Suprapubic skin (tissue), 4 donors: Measurements from ENCODE around the gene CTNNBL1. TPM values are rescaled to one million over a fixed set of nuclear protein-coding genes. Genes with fewer than 3 reads are reported as not detected.

Experiments
- DNase-seq, 2 donors: peaks; one replicate each; pipeline ENCODE4 v3.0.0-alpha.2; 2019; ENCODE audit warnings: low spot score in 2 of 2
- H3K27ac ChIP-seq: fragments of 200-600 bp; sonication (generic); one replicate; pipeline ENCODE4 v1.5.1; 2019
- H3K27me3 ChIP-seq: fragments of 200-600 bp; sonication (generic); one replicate; pipeline ENCODE4 v1.5.1; 2019
- H3K36me3 ChIP-seq: fragments of 200-600 bp; sonication (generic); one replicate; pipeline ENCODE4 v1.5.1; 2019
- H3K4me1 ChIP-seq: fragments of 200-600 bp; sonication (generic); one replicate; pipeline ENCODE4 v1.5.1; 2019
- H3K4me3 ChIP-seq: fragments of 200-600 bp; sonication (generic); one replicate; pipeline ENCODE4 v1.5.1; 2019; ENCODE audit warnings: mild to moderate bottlenecking
- H3K9me3 ChIP-seq: fragments of 200-600 bp; sonication (generic); one replicate; pipeline ENCODE4 v1.5.1; 2019
- CTCF ChIP-seq, 2 donors: fragments of 200-600 bp in 1 of 2; fragments of 450-650 bp in 1 of 2; sonication (generic) in 1 of 2; IDR thresholded peaks; one replicate each; pipeline ENCODE4 v1.5.1; 2016 to 2019; ENCODE audit warnings: antibody characterized with exemption in 2 of 2, mild to moderate bottlenecking in 1 of 2, moderate library complexity in 1 of 2
- EP300 ChIP-seq: sonication (generic); formaldehyde crosslinking; IDR thresholded peaks from one replicate; pipeline ENCODE4 v1.6.1; 2017; ENCODE audit warnings: antibody characterized with exemption
- POLR2A ChIP-seq, 2 donors: fragments of 450-650 bp; IDR thresholded peaks; one replicate each; pipeline ENCODE4 v1.6.1; 2017; ENCODE audit warnings: antibody characterized with exemption in 2 of 2, mild to moderate bottlenecking in 2 of 2, moderate library complexity in 2 of 2
- POLR2AphosphoS5 ChIP-seq, 3 donors: sonication (generic); formaldehyde crosslinking; IDR thresholded peaks; one replicate each; pipeline ENCODE4 v1.6.1; 2017; ENCODE audit warnings: antibody characterized with exemption in 3 of 3
- WGBS: methylation state at CpG from one replicate; pipeline ENCODE4 v1.1.5; 2018; 5-methylcytosine and 5-hydroxymethylcytosine counted together
- total RNA-seq, 4 donors: library from RNA; depleted of rRNA; stranded (reverse); fragments of >200 nt; gene quantifications; one replicate each; pipeline ENCODE4 v1.1.0, GENCODE V29; 2016

CTNNBL1 gene
- total RNA-seq, 4 donors from 2014 or later: 17.2 to 27.4 (median 26.1) TPM

- Histone ChIP-seq H3K4me3 (no peak overlapping the region), H3K9me3 (no peaks in the 10 kb centered on the region), H3K27ac (no peak overlapping the region), H3K27me3 (peaks cover 9% of the 10 kb centered on the region), H3K36me3 (no peaks in the 10 kb centered on the region), H3K4me1 (peaks cover 3% of the 10 kb centered on the region)
- TF ChIP-seq CTCF (IDR thresholded peaks at IDR 0.05) (no peak), POLR2A (IDR thresholded peaks at IDR 0.05) (no peak), POLR2AphosphoS5 (IDR thresholded peaks at IDR 0.05) (no peak), EP300 (no peak)
- DNase-seq: no peak
- 60% methylated on average over 9 of the region's 9 CpGs for WGBS
Measured at GRCh38 chr20:37649676-37650370, 44.0 kb upstream of the CTNNBL1 start.

DNA sequence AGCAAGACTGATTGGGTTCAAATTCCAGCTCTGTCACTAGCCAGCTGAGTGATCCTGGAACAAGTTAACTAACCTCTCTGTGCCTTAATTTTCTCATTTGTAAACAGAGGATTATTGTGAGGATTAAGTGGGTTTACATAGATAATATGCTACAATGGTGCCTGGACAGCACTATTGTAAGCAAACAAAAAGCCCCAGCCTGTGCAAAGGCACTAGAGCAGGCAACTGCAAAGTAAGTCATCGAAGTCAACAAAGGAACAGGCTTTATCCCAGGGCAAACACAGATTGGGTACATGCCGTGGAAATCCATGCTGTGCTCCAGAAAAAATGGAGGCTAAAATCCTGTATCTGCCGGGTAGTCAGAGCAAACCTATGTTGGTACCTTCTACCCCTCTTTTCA is 43.2 kb upstream of the CTNNBL1 start:
- Histone ChIP-seq H3K4me1 (peaks cover 3% of the 10 kb centered on the region), H3K9me3 (no peaks in the 10 kb centered on the region), H3K27ac (no peak overlapping the region), H3K36me3 (no peaks in the 10 kb centered on the region), H3K4me3 (no peak overlapping the region), H3K27me3 (peaks cover 4% of the 10 kb centered on the region)
- DNase-seq: no peak
- 89% methylated on average over 3 of the region's 3 CpGs for WGBS
- TF ChIP-seq POLR2AphosphoS5 (IDR thresholded peaks at IDR 0.05) (no peak), POLR2A (IDR thresholded peaks at IDR 0.05) (no peak)

DNA sequence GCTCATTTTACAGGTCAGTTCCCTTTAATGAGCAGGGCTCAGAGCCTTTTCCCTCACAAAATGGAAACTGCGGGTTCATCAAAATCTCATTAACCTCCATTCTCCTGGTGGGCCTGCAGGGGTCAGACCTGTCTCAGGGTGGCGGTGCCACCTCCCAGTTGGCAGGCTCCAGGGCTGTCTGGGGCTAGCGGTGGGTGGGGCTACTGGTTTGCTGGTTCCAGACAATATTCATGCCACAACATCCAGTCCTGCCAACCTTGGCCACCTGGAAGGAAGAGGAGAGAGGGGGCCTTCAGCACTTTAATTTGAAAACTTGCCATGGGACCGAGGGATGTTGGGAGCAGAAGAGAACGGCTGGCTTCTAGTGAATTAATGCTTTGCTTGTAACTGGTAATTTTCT is 41.9 kb upstream of the CTNNBL1 start:
- TF ChIP-seq POLR2A (IDR thresholded peaks at IDR 0.05) (no peak), CTCF (IDR thresholded peaks at IDR 0.05) (no peak)
- no peak overlapping the region for H3K4me3 ChIP-seq
- H3K4me1 ChIP-seq: peaks cover 3% of the 10 kb centered on the region
- WGBS: 47% methylated on average over 5 of the region's 5 CpGs
- H3K27ac ChIP-seq: no peak overlapping the region
- DNase-seq: no peak
- H3K36me3 ChIP-seq: no peaks in the 10 kb centered on the region
- no peaks in the 10 kb centered on the region for H3K9me3 ChIP-seq
- peaks cover 4% of the 10 kb centered on the region for H3K27me3 ChIP-seq

DNA sequence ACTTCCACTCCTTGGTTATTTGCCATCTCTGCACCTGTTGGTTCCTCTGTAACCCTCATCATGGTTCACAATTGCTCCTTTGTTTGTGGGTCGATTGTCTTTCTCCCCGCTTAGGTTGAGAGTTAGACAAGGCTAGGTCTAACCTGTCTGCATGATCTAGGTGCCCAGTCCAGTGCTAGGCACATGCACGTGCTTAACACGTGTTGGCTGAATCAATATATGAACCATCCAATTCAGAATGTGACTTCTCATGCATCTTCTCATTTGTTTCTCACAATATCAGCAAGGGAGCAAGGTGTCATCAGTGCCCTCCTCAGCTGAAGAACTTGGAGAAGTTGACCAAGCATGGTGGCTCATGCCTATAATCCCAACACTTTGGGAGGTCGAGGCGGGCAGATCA is 36.9 kb upstream of the CTNNBL1 start:
- WGBS: 81% methylated on average over 6 of the region's 6 CpGs
- Histone ChIP-seq H3K27ac (no peak overlapping the region), H3K36me3 (no peaks in the 10 kb centered on the region), H3K4me3 (no peak overlapping the region), H3K27me3 (peaks cover under 1% of the 10 kb centered on the region), H3K9me3 (no peaks in the 10 kb centered on the region), H3K4me1 (no peaks in the 10 kb centered on the region)
- no peak for DNase-seq
- TF ChIP-seq EP300: no peak
- no peak for TF ChIP-seq CTCF (IDR thresholded peaks at IDR 0.05)
- no peak for TF ChIP-seq POLR2AphosphoS5 (IDR thresholded peaks at IDR 0.05)
- no peak for TF ChIP-seq POLR2A (IDR thresholded peaks at IDR 0.05)

- no peak overlapping the region for H3K27ac ChIP-seq
- H3K4me1 ChIP-seq: no peaks in the 10 kb centered on the region
- no peaks in the 10 kb centered on the region for H3K36me3 ChIP-seq
- TF ChIP-seq POLR2A (IDR thresholded peaks at IDR 0.05) (no peak), CTCF (IDR thresholded peaks at IDR 0.05) (no peak), EP300 (no peak), POLR2AphosphoS5 (IDR thresholded peaks at IDR 0.05) (no peak)
- DNase-seq: no peak
- no peaks in the 10 kb centered on the region for H3K9me3 ChIP-seq
- no peak overlapping the region for H3K4me3 ChIP-seq
- no peaks in the 10 kb centered on the region for H3K27me3 ChIP-seq
- WGBS: 56% methylated on average over 5 of the region's 6 CpGs
Measured at GRCh38 chr20:37657924-37658804, 35.7 kb upstream of the CTNNBL1 start.
